Lung (tissue), 12 donors: ENCODE data around the gene SSBP3. TPM values are rescaled to one million over a fixed set of nuclear protein-coding genes. Genes with fewer than 3 reads are reported as not detected.

ENCODE experiments used
- ATAC-seq: fragments of 200-7000 bp; cut with Tn5 transposase; one replicate; pipeline ENCODE4 v1.9.1; 2020; ENCODE audit warnings: moderate number of reproducible peaks; ENCODE audit not compliant: insufficient read depth, low FRiP score
- DNase-seq, 3 donors: peaks; one replicate each; pipeline ENCODE4 v3.0.0-alpha.2; 2013 to 2017
- H3K27ac ChIP-seq, 2 donors: one replicate each; pipeline ENCODE4 v1.5.1; 2013; ENCODE audit warnings: mild to moderate bottlenecking in 2 of 2, moderate library complexity in 2 of 2, control low read depth in 1 of 2, inconsistent platforms in 1 of 2, low read depth in 1 of 2, low read length in 1 of 2
- H3K27me3 ChIP-seq, 3 donors: one replicate each; pipeline ENCODE4 v1.5.1; 2013; ENCODE audit warnings: low read length in 2 of 3; ENCODE audit not compliant: control insufficient read depth in 3 of 3, insufficient read depth in 3 of 3
- H3K36me3 ChIP-seq, 4 donors: one replicate each; pipeline ENCODE4 v1.5.1; 2013; ENCODE audit warnings: low read length in 4 of 4, mild to moderate bottlenecking in 1 of 4, moderate library complexity in 1 of 4; ENCODE audit not compliant: control insufficient read depth in 4 of 4, insufficient read depth in 4 of 4
- H3K4me1 ChIP-seq, 5 donors: one replicate each; pipeline ENCODE4 v1.5.1; 2013; ENCODE audit warnings: low read length in 5 of 5, mild to moderate bottlenecking in 2 of 5, moderate library complexity in 1 of 5; ENCODE audit not compliant: control insufficient read depth in 5 of 5, insufficient read depth in 5 of 5
- H3K4me3 ChIP-seq: one replicate; pipeline ENCODE4 v1.5.1; 2013; ENCODE audit warnings: mild to moderate bottlenecking, control low read depth, moderate library complexity
- H3K9ac ChIP-seq, 2 donors: one replicate each; pipeline ENCODE4 v1.5.1; 2013; ENCODE audit warnings: low read length in 2 of 2, control low read depth in 1 of 2; ENCODE audit not compliant: insufficient read depth in 1 of 2
- H3K9me3 ChIP-seq, 4 donors: one replicate each; pipeline ENCODE4 v1.5.1; 2013; ENCODE audit warnings: low read length in 3 of 4, mild to moderate bottlenecking in 1 of 4, moderate library complexity in 1 of 4; ENCODE audit not compliant: control insufficient read depth in 4 of 4, insufficient read depth in 3 of 4
- CTCF ChIP-seq: IDR thresholded peaks from 2 replicates; pipeline ENCODE4 v1.5.1; 2012; ENCODE audit warnings: mild to moderate bottlenecking; ENCODE audit errors: control extremely low read depth, extremely low read depth
- WGBS, 2 donors: extraction: QIAGEN DNeasy Blood & Tissue Kit; methylation state at CpG; one replicate each; pipeline ENCODE4 v1.1.7; 2013; 5-methylcytosine and 5-hydroxymethylcytosine counted together
- polyA plus RNA-seq, 2 donors: library from polyadenylated mRNA; stranded (reverse); fragments of 200-250 nt; gene quantifications; one replicate each; pipeline ENCODE4 v1.2.1, GENCODE V29; 2013
- total RNA-seq, 2 donors: library from RNA; depleted of rRNA in 1 of 2; stranded (reverse); fragments of >200 nt in 1 of 2; gene quantifications; one replicate each; pipeline ENCODE4 v1.2.1, GENCODE V29; 2014 to 2021
- donor health status: control.
- donor health status: control.
- donor health status: Bipolar disorder and iron deficiency.
- donor health status: healthy.
- donor health status: DM: yes; HTN: yes; CAD: no.

The SSBP3 gene
- total and polyA plus RNA-seq, 4 donors = 15.9 to 47.8 (median 34.8) TPM

- DNase-seq (peak in 2 of 3 donors; percentile 58 to 67), ATAC-seq (no peak)
- no peak overlapping the region for H3K9ac ChIP-seq
These were observed 156.3 kb downstream of the SSBP3 start for GRCh38 chr1:54249819-54250435.

GRCh38 chr1:54248966-54249365, 157.2 kb downstream of the SSBP3 start:
- DNase-seq = no peak
- H3K27me3 ChIP-seq = no peaks in the 10 kb centered on the region
- H3K9me3 ChIP-seq = no peaks in the 10 kb centered on the region
- ATAC-seq = no peak
- H3K4me1 ChIP-seq = peaks cover 0 to 3% (median 0%) of the 10 kb centered on the region in 5 donors
- no peak for TF ChIP-seq CTCF
- H3K36me3 ChIP-seq = peaks cover 0 to 20% (median 15%) of the 10 kb centered on the region in 4 donors
- no peak overlapping the region for H3K9ac ChIP-seq
- 77 to 84% methylated on average over 4 of the region's 4 CpGs for WGBS, 2 donors
- no peak overlapping the region for H3K4me3 ChIP-seq
- no peak overlapping the region for H3K27ac ChIP-seq

More at GRCh38 chr1:54249819-54250435, 156.3 kb downstream of the SSBP3 start:
- H3K36me3 ChIP-seq = peaks cover 0 to 20% (median 13%) of the 10 kb centered on the region in 4 donors
- WGBS, 2 donors = 50 to 70% methylated on average over 9 of the region's 9 CpGs
- no peak for TF ChIP-seq CTCF
- H3K4me3 ChIP-seq = no peak overlapping the region
- H3K27me3 ChIP-seq = no peaks in the 10 kb centered on the region
- H3K4me1 ChIP-seq = peaks cover 0 to 5% (median 3%) of the 10 kb centered on the region in 5 donors
- no peak overlapping the region for H3K27ac ChIP-seq
- no peaks in the 10 kb centered on the region for H3K9me3 ChIP-seq

- Histone ChIP-seq H3K36me3 (peaks cover 0 to 25% (median 17%) of the 10 kb centered on the region in 4 donors), H3K4me1 (peaks cover 0 to 3% (median 0%) of the 10 kb centered on the region in 5 donors), H3K27ac (no peak overlapping the region), H3K9me3 (no peaks in the 10 kb centered on the region), H3K4me3 (no peak overlapping the region), H3K9ac (no peak overlapping the region), H3K27me3 (no peaks in the 10 kb centered on the region)
- ATAC-seq (no peak), DNase-seq (no peak)
- no peak for TF ChIP-seq CTCF
- WGBS, 2 donors = 90% methylated on average over 11 of the region's 11 CpGs
These were observed 158.2 kb downstream of the SSBP3 start for GRCh38 chr1:54247863-54248515.
